ENCODE measurements around the gene KCNAB2. TPM values are rescaled to one million over a fixed set of nuclear protein-coding genes. Genes with fewer than 3 reads are reported as not detected.
"Not testable (repeated sequence)": the region's sequence is repeated elsewhere in the genome, so short reads cannot be mapped to it uniquely, and the experiment has no call there.

Gene KCNAB2
- total and polyA plus RNA-seq, 4 donors: 1.8 to 5.9 (median 4.5) TPM

DNA sequence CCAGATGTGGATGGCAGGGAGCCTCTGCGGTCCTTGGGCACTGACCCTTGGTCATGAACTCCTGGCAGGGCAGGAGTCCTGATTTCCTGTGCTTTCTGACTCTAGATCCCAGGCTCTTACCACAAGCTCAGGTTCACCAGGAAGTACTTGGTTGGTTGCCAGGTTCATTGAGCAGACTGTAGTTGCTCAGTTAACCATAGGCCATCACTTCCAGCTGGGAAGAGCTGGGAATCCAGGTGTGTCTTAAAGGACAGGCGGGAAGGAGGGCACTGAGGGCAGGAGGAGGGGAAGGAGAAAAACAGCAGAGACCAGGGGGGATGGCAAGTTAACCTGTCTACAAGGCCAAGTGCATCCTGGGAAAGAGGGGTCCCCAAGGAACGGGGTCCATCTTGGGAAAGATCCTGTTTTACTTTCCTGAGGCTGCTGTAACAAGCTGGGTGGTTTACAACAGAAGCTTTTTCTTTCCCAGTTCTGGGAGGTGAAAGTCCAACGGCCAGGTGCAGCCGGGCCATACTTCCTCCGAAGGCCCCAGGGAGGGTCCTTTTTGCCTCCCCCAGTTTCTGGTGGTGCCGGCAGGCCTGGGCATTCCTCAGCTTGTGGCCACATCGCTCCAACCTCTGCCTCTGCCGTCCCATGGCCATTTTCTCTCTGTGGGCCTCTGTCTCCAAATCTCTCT lies 11.6 kb downstream of the KCNAB2 start:
- no peaks in the 10 kb centered on the region for H3K27me3 ChIP-seq (ENCODE audit: control insufficient read depth in 4 of 4, insufficient read depth in 4 of 4, low read length in 3 of 4)
- H3K4me1 ChIP-seq (ENCODE audit: control insufficient read depth in 4 of 4, insufficient read depth in 4 of 4, low read length in 3 of 4): peaks cover 0 to 8% (median 0%) of the 10 kb centered on the region in 4 donors
- no peak for DNase-seq (ENCODE audit: low spot score)
- no peak overlapping the region for H3K9ac ChIP-seq (ENCODE audit: low read depth in 1 of 2, low read length in 2 of 2)
- TF ChIP-seq EGR1 (IDR thresholded peaks at IDR 0.05; ENCODE audit: low read depth in 2 of 2) (no peak), HNF4G (IDR thresholded peaks at IDR 0.05) (no peak), FOXA2 (IDR thresholded peaks at IDR 0.05) (no peak), ZBTB33 (IDR thresholded peaks at IDR 0.05) (no peak)
- no peak overlapping the region for H3K27ac ChIP-seq (ENCODE audit: low read depth in 1 of 2, low read length in 2 of 2)
- no peak overlapping the region for H3K4me3 ChIP-seq (ENCODE audit: low read depth in 1 of 3, low read length in 3 of 3)
- WGBS: 67% methylated on average over 9 of the region's 9 CpGs
- H3K36me3 ChIP-seq (ENCODE audit: control insufficient read depth in 4 of 4, insufficient read depth in 3 of 4, low read depth in 1 of 4, low read length in 3 of 4): no peaks in the 10 kb centered on the region
- H3K9me3 ChIP-seq (ENCODE audit: control insufficient read depth in 4 of 4, low read length in 3 of 4): no peaks in the 10 kb centered on the region

- Histone ChIP-seq H3K36me3 (ENCODE audit: control insufficient read depth in 4 of 4, insufficient read depth in 3 of 4, low read depth in 1 of 4, low read length in 3 of 4) (no peaks in the 10 kb centered on the region), H3K27me3 (ENCODE audit: control insufficient read depth in 4 of 4, insufficient read depth in 4 of 4, low read length in 3 of 4) (peaks cover 0 to 4% (median 0%) of the 10 kb centered on the region in 4 donors), H3K9ac (ENCODE audit: low read depth in 1 of 2, low read length in 2 of 2) (no peak overlapping the region), H3K27ac (ENCODE audit: low read depth in 1 of 2, low read length in 2 of 2) (no peak overlapping the region), H3K4me3 (ENCODE audit: low read depth in 1 of 3, low read length in 3 of 3) (no peak overlapping the region), H3K4me1 (ENCODE audit: control insufficient read depth in 4 of 4, insufficient read depth in 4 of 4, low read length in 3 of 4) (peaks cover 0 to 8% (median 0%) of the 10 kb centered on the region in 4 donors), H3K9me3 (ENCODE audit: control insufficient read depth in 4 of 4, low read length in 3 of 4) (no peaks in the 10 kb centered on the region)
- WGBS: 91% methylated on average over 9 of the region's 9 CpGs
- DNase-seq (ENCODE audit: low spot score): no peak
- TF ChIP-seq FOXA1 (IDR thresholded peaks at IDR 0.05) (no peak), GABPA (IDR thresholded peaks at IDR 0.05 in 1 of 2, conservative IDR thresholded peaks at IDR 0.05 in 1 of 2) (no peak), SP1 (IDR thresholded peaks at IDR 0.05) (no peak), RXRA (IDR thresholded peaks at IDR 0.05) (no peak)
Measured at GRCh38 chr1:6059866-6060265, 14.2 kb downstream of the KCNAB2 start.

GRCh38 chr1:6062670-6063069 lies 17.0 kb downstream of the KCNAB2 start:
- H3K36me3 ChIP-seq (ENCODE audit: control insufficient read depth in 4 of 4, insufficient read depth in 3 of 4, low read depth in 1 of 4, low read length in 3 of 4): no peaks in the 10 kb centered on the region
- H3K27ac ChIP-seq (ENCODE audit: low read depth in 1 of 2, low read length in 2 of 2): no peak overlapping the region
- peaks cover 0 to 4% (median 0%) of the 10 kb centered on the region in 4 donors for H3K27me3 ChIP-seq (ENCODE audit: control insufficient read depth in 4 of 4, insufficient read depth in 4 of 4, low read length in 3 of 4)
- H3K4me1 ChIP-seq (ENCODE audit: control insufficient read depth in 4 of 4, insufficient read depth in 4 of 4, low read length in 3 of 4): peaks cover 0 to 3% (median 0%) of the 10 kb centered on the region in 4 donors
- no peak overlapping the region for H3K4me3 ChIP-seq (ENCODE audit: low read depth in 1 of 3, low read length in 3 of 3)
- H3K9ac ChIP-seq (ENCODE audit: low read depth in 1 of 2, low read length in 2 of 2): no peak overlapping the region
- DNase-seq (ENCODE audit: low spot score): no peak
- no peak for TF ChIP-seq HNF4A (conservative IDR thresholded peaks at IDR 0.05)
- TF ChIP-seq EGR1 (IDR thresholded peaks at IDR 0.05; ENCODE audit: low read depth in 2 of 2): no peak
- no peak for TF ChIP-seq JUND (IDR thresholded peaks at IDR 0.05)
- no peak for TF ChIP-seq NR2F2 (IDR thresholded peaks at IDR 0.05)
- TF ChIP-seq RXRA (IDR thresholded peaks at IDR 0.05): no peak
- TF ChIP-seq TAF1 (conservative IDR thresholded peaks at IDR 0.05): no peak
- no peak for TF ChIP-seq YY1 (IDR thresholded peaks at IDR 0.05)
- TF ChIP-seq ZBTB33 (IDR thresholded peaks at IDR 0.05): no peak
- no peak for TF ChIP-seq FOXA1 (IDR thresholded peaks at IDR 0.05)
- no peaks in the 10 kb centered on the region for H3K9me3 ChIP-seq (ENCODE audit: control insufficient read depth in 4 of 4, low read length in 3 of 4)
- 90% methylated on average over 6 of the region's 6 CpGs for WGBS

DNA sequence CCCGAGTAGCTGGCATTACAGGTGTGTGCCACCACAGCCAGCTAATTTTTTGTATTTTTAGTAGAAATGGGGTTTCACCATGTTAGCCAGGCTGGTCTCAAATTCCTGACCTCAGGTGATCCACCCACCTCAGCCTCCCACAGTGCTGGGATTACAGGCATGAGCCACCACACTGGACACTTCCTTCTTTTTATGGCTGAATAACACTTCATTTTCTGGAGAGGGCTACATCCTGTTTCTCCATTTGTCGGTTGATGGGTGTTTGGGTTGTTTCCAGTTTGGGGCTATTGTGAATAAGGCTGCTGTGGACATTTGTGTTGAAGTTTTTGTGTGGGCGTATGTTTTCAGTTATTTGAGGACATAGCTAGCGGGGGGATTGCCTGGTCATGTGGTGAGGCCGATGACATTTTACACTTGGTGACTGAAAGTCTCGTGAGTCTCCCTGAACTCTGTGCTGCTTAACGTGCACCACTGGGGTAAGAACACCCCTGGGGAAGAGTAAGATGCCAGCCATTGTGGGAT lies 17.9 kb downstream of the KCNAB2 start:
- not testable (repeated sequence) for H3K4me1 ChIP-seq (ENCODE audit: control insufficient read depth in 4 of 4, insufficient read depth in 4 of 4, low read length in 3 of 4); H3K9me3 ChIP-seq (ENCODE audit: control insufficient read depth in 4 of 4, low read length in 3 of 4); H3K9ac ChIP-seq (ENCODE audit: low read depth in 1 of 2, low read length in 2 of 2); H3K27ac ChIP-seq (ENCODE audit: low read depth in 1 of 2, low read length in 2 of 2); H3K4me3 ChIP-seq (ENCODE audit: low read depth in 1 of 3, low read length in 3 of 3); DNase-seq (ENCODE audit: low spot score); H3K27me3 ChIP-seq (ENCODE audit: control insufficient read depth in 4 of 4, insufficient read depth in 4 of 4, low read length in 3 of 4); H3K36me3 ChIP-seq (ENCODE audit: control insufficient read depth in 4 of 4, insufficient read depth in 3 of 4, low read depth in 1 of 4, low read length in 3 of 4)
- WGBS: 81% methylated on average over 7 of the region's 7 CpGs

Data from liver (tissue), 9 donors.